ENCODE data around the gene DCAF10. TPM values are rescaled to one million over a fixed set of nuclear protein-coding genes. Genes with fewer than 3 reads are reported as not detected.
"Not testable (repeated sequence)": the region's sequence is repeated elsewhere in the genome, so short reads cannot be mapped to it uniquely, and the experiment has no call there.

Gene DCAF10
- total RNA-seq, 1 donor: 24.5 TPM

GRCh38 chr9:37908698-37909186, 108.1 kb downstream of the DCAF10 start:
- DNase-seq (ENCODE audit: low read depth): peak; percentile 47

GRCh38 chr9:37909326-37909725, 108.7 kb downstream of the DCAF10 start:
- no peak for TF ChIP-seq CTCF (IDR thresholded peaks at IDR 0.05; ENCODE audit: insufficient read depth, low read length)
- DNase-seq (ENCODE audit: low read depth): no peak
- H3K4me3 ChIP-seq (ENCODE audit: low read depth, low read length): no peak overlapping the region

More at GRCh38 chr9:37908698-37909186, 108.1 kb downstream of the DCAF10 start:
- H3K4me3 ChIP-seq (ENCODE audit: low read depth, low read length): no peak overlapping the region
- TF ChIP-seq CTCF (IDR thresholded peaks at IDR 0.05; ENCODE audit: insufficient read depth, low read length): no peak

GRCh38 chr9:37909836-37910235, 109.2 kb downstream of the DCAF10 start:
- H3K4me3 ChIP-seq (ENCODE audit: low read depth, low read length); DNase-seq (ENCODE audit: low read depth): not testable (repeated sequence)

- no peak overlapping the region for H3K4me3 ChIP-seq (ENCODE audit: low read depth, low read length)
- DNase-seq (ENCODE audit: low read depth): no peak
- no peak for TF ChIP-seq CTCF (IDR thresholded peaks at IDR 0.05; ENCODE audit: insufficient read depth, low read length)
Measured at GRCh38 chr9:37910271-37910670, 109.7 kb downstream of the DCAF10 start.

- no peak for DNase-seq (ENCODE audit: low read depth)
Measured at GRCh38 chr9:37911271-37911681, 110.7 kb downstream of the DCAF10 start.

GRCh38 chr9:37913480-37914153, 113.0 kb downstream of the DCAF10 start:
- H3K4me3 ChIP-seq (ENCODE audit: low read depth, low read length): no peak overlapping the region
- DNase-seq (ENCODE audit: low read depth): peak; percentile 72
- TF ChIP-seq CTCF (IDR thresholded peaks at IDR 0.05; ENCODE audit: insufficient read depth, low read length): peak; percentile 98

More at GRCh38 chr9:37911271-37911681, 110.7 kb downstream of the DCAF10 start:
- H3K4me3 ChIP-seq (ENCODE audit: low read depth, low read length): no peak overlapping the region
- no peak for TF ChIP-seq CTCF (IDR thresholded peaks at IDR 0.05; ENCODE audit: insufficient read depth, low read length)

- H3K4me3 ChIP-seq (ENCODE audit: low read depth, low read length): no peak overlapping the region
- no peak for DNase-seq (ENCODE audit: low read depth)
- no peak for TF ChIP-seq CTCF (IDR thresholded peaks at IDR 0.05; ENCODE audit: insufficient read depth, low read length)
Measured at GRCh38 chr9:37914154-37914551, 113.6 kb downstream of the DCAF10 start.

All from fibroblast of the aortic adventitia (primary cell).